GM12878 (cell line): ENCODE results near the gene FOXD1. TPM values are rescaled to one million over a fixed set of nuclear protein-coding genes. Genes with fewer than 3 reads are reported as not detected.

Experiments used
- ATAC-seq: fragments of 200-7000 bp; cut with Tn5 transposase; 3 replicates; pipeline ENCODE4 v1.9.1; 2020; ENCODE audit warnings: mild to moderate bottlenecking, moderate library complexity
- BruUV-seq: library from RNA; stranded (reverse); fragments of 400-500 nt; replicated peaks from 2 replicates; lab custom pipeline; 2021; lab: Mats Ljungman, UMichigan
- CTCF ChIA-PET: fragments of 300-600 bp; sonication (Branson Sonifier 250); formaldehyde crosslinking; extraction: SDS; loops from one replicate; lab custom pipeline; 2021; ENCODE audit warnings: inconsistent platforms; lab: Yijun Ruan, JAX
- POLR2A ChIA-PET: fragments of 350-600 bp; formaldehyde crosslinking; extraction: SDS; loops from one replicate; lab custom pipeline; 2021; ENCODE audit warnings: inconsistent platforms; lab: Charles Lee
- RAD21 ChIA-PET: fragments of 300-600 bp; sonication (Branson Sonifier 250); formaldehyde crosslinking; loops from one replicate; lab custom pipeline; 2023; ENCODE audit warnings: antibody characterized with exemption; ENCODE audit not compliant: unreplicated experiment; lab: Charles Lee
- SMC1A ChIA-PET: fragments of 300-600 bp; sonication (Branson Sonifier 250); formaldehyde crosslinking; loops from one replicate; lab custom pipeline; 2023; ENCODE audit not compliant: unreplicated experiment, uncharacterized antibody; lab: Charles Lee
- DNase-seq: peaks from one replicate; pipeline ENCODE4 v3.0.0-alpha.2; 2011; ENCODE audit warnings: low read depth, low spot score
- FAIRE-seq: peaks from 3 replicates; lab custom pipeline; 2011; peaks lifted over from hg19 to GRCh38; lab: Jason Lieb, UNC
- H2AFZ ChIP-seq: 2 replicates; pipeline ENCODE4 v1.6.0; 2011; ENCODE audit warnings: low read depth, low read length, control low read depth; ENCODE audit not compliant: control insufficient read depth
- H3K27ac ChIP-seq: 2 replicates; pipeline ENCODE4 v1.5.1; 2011; ENCODE audit warnings: control low read depth; ENCODE audit not compliant: control insufficient read depth, insufficient read depth
- H3K27me3 ChIP-seq, 2 experiments: replicated peaks in 1 of 2; 2 replicates each; pipeline versions ENCODE4 v1.6.0 to v1.6.1; 2011; ENCODE audit warnings: low read length in 1 of 2; ENCODE audit not compliant: control insufficient read depth in 2 of 2, insufficient read depth in 2 of 2
- H3K36me3 ChIP-seq, 2 experiments: 2 replicates each; pipeline ENCODE4 v1.5.1; 2011; ENCODE audit warnings: low read length in 1 of 2; ENCODE audit not compliant: control insufficient read depth in 2 of 2, insufficient read depth in 2 of 2
- H3K4me1 ChIP-seq: 2 replicates; pipeline ENCODE4 v1.6.1; 2011; ENCODE audit warnings: mild to moderate bottlenecking, low read length, moderate library complexity, mixed read lengths; ENCODE audit not compliant: control insufficient read depth, insufficient read depth
- H3K4me2 ChIP-seq: 2 replicates; pipeline ENCODE4 v1.6.0; 2011; ENCODE audit warnings: control low read depth; ENCODE audit not compliant: control insufficient read depth, insufficient read depth
- H3K4me3 ChIP-seq: fragments of 200-600 bp; sonication (generic); 2 replicates; pipeline ENCODE4 v1.5.1; 2016
- H3K79me2 ChIP-seq: 2 replicates; pipeline ENCODE4 v1.6.0; 2011; ENCODE audit warnings: low read length; ENCODE audit not compliant: control insufficient read depth, insufficient read depth
- H3K9ac ChIP-seq: 2 replicates; pipeline ENCODE4 v1.8.0; 2011; ENCODE audit warnings: low read length, control low read depth, mixed read lengths; ENCODE audit not compliant: control insufficient read depth, insufficient read depth
- H3K9me3 ChIP-seq: replicated peaks from 3 replicates; pipeline ENCODE4 v1.5.1; 2011; ENCODE audit warnings: mild to moderate bottlenecking, low read length; ENCODE audit not compliant: control insufficient read depth, insufficient read depth
- H4K20me1 ChIP-seq: 2 replicates; pipeline ENCODE4 v1.6.0; 2011; ENCODE audit not compliant: control insufficient read depth, insufficient read depth
- ZZZ3 ChIP-seq: IDR thresholded peaks from 2 replicates; pipeline ENCODE4 v1.6.1; 2011; ENCODE audit warnings: low read depth; ENCODE audit not compliant: control insufficient read depth, insufficient read length
- WGBS: methylation state at CpG from one replicate; pipeline ENCODE4 v1.1.6; 2016; ENCODE audit warnings: low lambda C conversion rate; ENCODE audit not compliant: insufficient replicate concordance, insufficient coverage; ENCODE audit errors: missing lambda C conversion rate; 5-methylcytosine and 5-hydroxymethylcytosine counted together
- in situ Hi-C: fragments of 300-500 bp; cut with MboI; formaldehyde crosslinking; loops from 9 replicates; pipeline ENCODE4 v1.14.3; 2018; ENCODE audit warnings: mixed read lengths
- intact Hi-C: fragments of 100-400 bp; cut with micrococcal nuclease; formaldehyde crosslinking; loops from one replicate; pipeline ENCODE4 v1.14.2; 2022; ENCODE audit not compliant: unreplicated experiment
- polyA plus RNA-seq, 11 experiments: library from polyadenylated mRNA; depleted of rRNA in 4 of 11; unstranded in 6 of 11; stranded (reverse) in 5 of 11; fragments of >200 nt; fragmentation: Nextera tagmentation in 4 of 11; fragmentation: Illumina TruSeq in 1 of 11; extraction: Ambion mirVana in 4 of 11; extraction: Trizol in 1 of 11; gene quantifications; 1 replicate in 1 of 11; 2 replicates in 10 of 11; pipeline versions ENCODE4 v1.2.1 to v1.2.3, GENCODE V29; 2011 to 2016; ENCODE audit warnings: inconsistent platforms in 2 of 11, missing spikeins in 2 of 11, low read depth in 1 of 11
- total RNA-seq, 4 experiments: library from RNA; depleted of rRNA in 3 of 4; stranded (reverse); fragments of >200 nt in 3 of 4; fragmentation: Illumina TruSeq in 1 of 4; extraction: Trizol in 1 of 4; gene quantifications; 2 replicates each; pipeline versions ENCODE4 v1.2.1 to v1.2.3, GENCODE V29; 2013 to 2021
- TF ChIP-seq, protein P1 (sequence below): fragments of 450-650 bp; IDR thresholded peaks from 2 replicates; pipeline ENCODE4 v1.6.1; 2016; ENCODE audit warnings: mild to moderate bottlenecking

Gene FOXD1
- total and polyA plus RNA-seq, 10 of the 15 experiments (the other 5 are each of a cell fraction or from before 2014, with no cell fraction given) = not detected

DNA sequence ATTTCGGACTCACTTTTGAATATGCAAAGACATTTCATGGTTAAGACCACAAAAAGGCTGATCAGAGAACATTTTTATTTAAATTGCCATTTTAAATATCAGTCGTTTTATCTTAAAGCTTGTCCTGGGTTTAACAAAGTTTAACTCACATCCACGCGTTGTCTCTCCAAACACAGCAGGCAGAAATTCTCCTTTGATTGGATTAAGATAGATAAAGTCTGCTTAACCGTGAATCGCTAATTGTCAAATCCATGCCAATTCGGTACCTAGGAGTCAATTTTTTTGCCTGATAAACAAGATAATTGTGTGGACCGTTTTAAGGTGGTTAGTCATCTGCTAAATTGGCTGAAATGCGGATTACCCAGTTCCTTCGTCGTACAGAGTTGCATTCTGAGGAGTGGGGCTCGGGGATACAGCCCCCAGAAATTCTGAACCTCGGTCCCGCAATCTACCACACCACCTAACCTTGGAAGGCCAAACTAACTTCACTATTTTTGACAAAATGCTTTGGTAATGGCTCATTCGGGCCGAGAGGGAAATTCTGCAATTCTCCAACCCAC, 49.0 kb upstream of the FOXD1 start:
- ChIA-PET POLR2A (no interaction called here), CTCF (interaction anchor here (0.8 to 2.8 kb wide), 6 partner anchors 19 to 74 kb away, joined by 3 to 19 read pairs (median 3); no protein-coding TSS in a partner anchor), RAD21 (interaction anchor here (1.1 kb wide), 1 partner anchor 39 kb away, joined by 3 read pairs; no protein-coding TSS in a partner anchor), SMC1A (interaction anchor here (1.3 to 1.9 kb wide), 2 partner anchors 12 to 67 kb away, joined by 3 to 10 read pairs; no protein-coding TSS in a partner anchor)
- Histone ChIP-seq H3K9ac (peak overlapping the region; percentile 94), H3K4me2 (peak overlapping the region; percentile 86), H3K27ac (peak overlapping the region; percentile 93), H3K36me3 (peaks cover 0 to 10% of the 10 kb centered on the region in 2 experiments; a peak in 2 of 4 replicates), H4K20me1 (no peaks in the 10 kb centered on the region), H3K79me2 (peaks cover 48% of the 10 kb centered on the region), H3K4me3 (peak overlapping the region; percentile 97), H3K9me3 (no peaks in the 10 kb centered on the region), H3K27me3 (0 out of 4 replicates have a peak, but pooled peaks cover 0 to 2% of the 10 kb centered on the region in 2 experiments), H2AFZ (peak overlapping the region; percentile 94), H3K4me1 (no peaks in the 10 kb centered on the region)
- intact Hi-C loops (no loop called here), in situ Hi-C loops (no loop called here)
- TF ChIP-seq, protein P1, sequence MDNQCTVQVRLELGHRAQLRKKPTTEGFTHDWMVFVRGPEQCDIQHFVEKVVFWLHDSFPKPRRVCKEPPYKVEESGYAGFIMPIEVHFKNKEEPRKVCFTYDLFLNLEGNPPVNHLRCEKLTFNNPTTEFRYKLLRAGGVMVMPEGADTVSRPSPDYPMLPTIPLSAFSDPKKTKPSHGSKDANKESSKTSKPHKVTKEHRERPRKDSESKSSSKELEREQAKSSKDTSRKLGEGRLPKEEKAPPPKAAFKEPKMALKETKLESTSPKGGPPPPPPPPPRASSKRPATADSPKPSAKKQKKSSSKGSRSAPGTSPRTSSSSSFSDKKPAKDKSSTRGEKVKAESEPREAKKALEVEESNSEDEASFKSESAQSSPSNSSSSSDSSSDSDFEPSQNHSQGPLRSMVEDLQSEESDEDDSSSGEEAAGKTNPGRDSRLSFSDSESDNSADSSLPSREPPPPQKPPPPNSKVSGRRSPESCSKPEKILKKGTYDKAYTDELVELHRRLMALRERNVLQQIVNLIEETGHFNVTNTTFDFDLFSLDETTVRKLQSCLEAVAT = peak; percentile 94
- TF ChIP-seq ZZZ3 = no peak
- ATAC-seq (peak; percentile 4), DNase-seq (no peak), FAIRE-seq (no peak)
- TSS peak; percentile 95 for BruUV-seq
- WGBS = 34% methylated on average over 16 of the region's 16 CpGs
